ENCODE results near the gene ABHD12. TPM values are rescaled to one million over a fixed set of nuclear protein-coding genes. Genes with fewer than 3 reads are reported as not detected.
A peak's percentile ranks its signal among the peaks of the same experiment; 100 is the strongest.

ABHD12 gene
- total RNA-seq, 2 donors from 2014 or later: 20.7 to 40.6 TPM

GRCh38 chr20:25257130-25257529 is 133.5 kb downstream of the ABHD12 start:
- H3K9me3 ChIP-seq: no peaks in the 10 kb centered on the region
- TF ChIP-seq CTCF (IDR thresholded peaks at IDR 0.05): no peak
- peaks cover 0 to 69% of the 10 kb centered on the region in 2 donors for H3K4me1 ChIP-seq
- H3K36me3 ChIP-seq: peaks cover 40% of the 10 kb centered on the region
- H3K4me3 ChIP-seq: no peak overlapping the region
- peak overlapping the region; percentile 96 to 97 for H3K27ac ChIP-seq
- H3K27me3 ChIP-seq: no peaks in the 10 kb centered on the region
- DNase-seq (ENCODE audit: low spot score): peak; percentile 28

- Histone ChIP-seq H3K27me3 (no peaks in the 10 kb centered on the region), H3K4me3 (no peak overlapping the region), H3K36me3 (peaks cover 32% of the 10 kb centered on the region), H3K9me3 (no peaks in the 10 kb centered on the region), H3K4me1 (peaks cover 0 to 76% of the 10 kb centered on the region in 2 donors), H3K27ac (peak overlapping the region; percentile 96 to 97)
- TF ChIP-seq CTCF (IDR thresholded peaks at IDR 0.05): no peak
- peak; percentile 57 for DNase-seq (ENCODE audit: low spot score)
Measured at GRCh38 chr20:25256226-25256859, 134.3 kb downstream of the ABHD12 start.

- Histone ChIP-seq H3K27me3 (no peaks in the 10 kb centered on the region), H3K4me3 (no peak overlapping the region), H3K27ac (peak overlapping the region; percentile 96 to 97), H3K36me3 (peaks cover 21% of the 10 kb centered on the region), H3K4me1 (peaks cover 0 to 88% of the 10 kb centered on the region in 2 donors), H3K9me3 (no peaks in the 10 kb centered on the region)
- peak; percentile 76 for DNase-seq (ENCODE audit: low spot score)
- TF ChIP-seq CTCF (IDR thresholded peaks at IDR 0.05): no peak
Measured at GRCh38 chr20:25254986-25255680, 135.5 kb downstream of the ABHD12 start.

- H3K4me1 ChIP-seq: peaks cover 0 to 94% of the 10 kb centered on the region in 2 donors
Measured at GRCh38 chr20:25254571-25254970, 136.1 kb downstream of the ABHD12 start.

GRCh38 chr20:25253606-25254275 is 136.9 kb downstream of the ABHD12 start:
- peaks cover 0 to 99% of the 10 kb centered on the region in 2 donors for H3K4me1 ChIP-seq
- H3K27me3 ChIP-seq: no peaks in the 10 kb centered on the region
- no peak for DNase-seq (ENCODE audit: low spot score)
- H3K36me3 ChIP-seq: peaks cover 7% of the 10 kb centered on the region
- no peaks in the 10 kb centered on the region for H3K9me3 ChIP-seq
- peak overlapping the region; percentile 96 to 97 for H3K27ac ChIP-seq
- no peak for TF ChIP-seq CTCF (IDR thresholded peaks at IDR 0.05)
- H3K4me3 ChIP-seq: no peak overlapping the region

More at GRCh38 chr20:25254571-25254970, 136.1 kb downstream of the ABHD12 start:
- DNase-seq (ENCODE audit: low spot score): no peak
- Histone ChIP-seq H3K36me3 (peaks cover 15% of the 10 kb centered on the region), H3K9me3 (no peaks in the 10 kb centered on the region), H3K27me3 (no peaks in the 10 kb centered on the region), H3K4me3 (no peak overlapping the region), H3K27ac (peak overlapping the region; percentile 96 to 97)
- TF ChIP-seq CTCF (IDR thresholded peaks at IDR 0.05): no peak
